ENCODE results near the gene NDUFAB1.

DNA sequence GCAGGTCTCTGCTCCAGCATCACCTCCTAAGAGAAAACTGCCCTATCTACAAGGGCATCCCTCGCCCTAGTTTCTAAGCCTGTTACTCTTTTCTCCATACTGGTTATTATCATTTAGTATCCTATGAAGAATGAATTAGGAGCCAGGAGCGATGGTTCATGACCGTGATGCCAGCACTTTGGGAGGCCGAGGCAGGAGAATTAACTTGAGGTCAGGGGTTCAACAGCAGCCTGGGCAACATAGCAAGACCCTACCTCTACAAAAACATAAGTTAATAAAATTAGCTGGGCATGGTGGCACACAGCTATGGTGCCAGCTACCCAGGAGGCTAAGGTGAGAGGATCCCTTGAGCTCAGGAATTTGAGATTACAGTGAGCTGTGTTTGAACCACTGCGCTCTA is 46.2 kb downstream of the NDUFAB1 start:
- TF ChIP-seq POLR2A (IDR thresholded peaks at IDR 0.05): no peak
- TF ChIP-seq CTCF (IDR thresholded peaks at IDR 0.05): no peak
